Tibial artery (tissue), 4 donors: ENCODE measurements around the gene ERCC1.

Experiments
- DNase-seq, 2 donors: peaks; one replicate each; pipeline ENCODE4 v3.0.0-alpha.2; 2019
- H3K27ac ChIP-seq, 2 donors: fragments of 200-600 bp; sonication (generic) in 1 of 2; 1 replicate in 1 of 2; 2 replicates in 1 of 2; pipeline ENCODE4 v1.5.1; 2018 to 2019; ENCODE audit warnings: mild to moderate bottlenecking in 1 of 2
- H3K27me3 ChIP-seq, 2 donors: fragments of 200-600 bp; sonication (generic) in 1 of 2; one replicate each; pipeline versions ENCODE4 v1.5.1 to v1.6.0; 2016 to 2019
- H3K36me3 ChIP-seq, 3 donors: fragments of 200-600 bp; sonication (generic) in 2 of 3; one replicate each; pipeline ENCODE4 v1.5.1; 2016 to 2019; ENCODE audit warnings: mild to moderate bottlenecking in 2 of 3
- H3K4me1 ChIP-seq, 4 donors: fragments of 200-600 bp; sonication (generic) in 2 of 4; 1 replicate in 3 of 4; 2 replicates in 1 of 4; pipeline ENCODE4 v1.5.1; 2016 to 2019
- H3K4me3 ChIP-seq, 2 donors: fragments of 200-600 bp; sonication (generic) in 1 of 2; 1 replicate in 1 of 2; 2 replicates in 1 of 2; pipeline ENCODE4 v1.5.1; 2018 to 2019; ENCODE audit warnings: mild to moderate bottlenecking in 2 of 2
- H3K9me3 ChIP-seq, 3 donors: fragments of 200-600 bp; sonication (generic) in 1 of 3; one replicate each; pipeline ENCODE4 v1.5.1; 2016 to 2019
- intact Hi-C: fragments of 100-400 bp; cut with DNase I; formaldehyde crosslinking; loops from one replicate; pipeline ENCODE4 v1.15.0; 2023; ENCODE audit warnings: low total_unique reads
- TF ChIP-seq, protein P1 (sequence below), 2 experiments: fragments of 200-600 bp in 1 of 2; fragments of 450-650 bp in 1 of 2; IDR thresholded peaks; one replicate each; pipeline ENCODE4 v1.5.1; 2017 to 2019; ENCODE audit warnings: antibody characterized with exemption in 2 of 2, mild to moderate bottlenecking in 1 of 2, moderate library complexity in 1 of 2

Gene ERCC1

DNA sequence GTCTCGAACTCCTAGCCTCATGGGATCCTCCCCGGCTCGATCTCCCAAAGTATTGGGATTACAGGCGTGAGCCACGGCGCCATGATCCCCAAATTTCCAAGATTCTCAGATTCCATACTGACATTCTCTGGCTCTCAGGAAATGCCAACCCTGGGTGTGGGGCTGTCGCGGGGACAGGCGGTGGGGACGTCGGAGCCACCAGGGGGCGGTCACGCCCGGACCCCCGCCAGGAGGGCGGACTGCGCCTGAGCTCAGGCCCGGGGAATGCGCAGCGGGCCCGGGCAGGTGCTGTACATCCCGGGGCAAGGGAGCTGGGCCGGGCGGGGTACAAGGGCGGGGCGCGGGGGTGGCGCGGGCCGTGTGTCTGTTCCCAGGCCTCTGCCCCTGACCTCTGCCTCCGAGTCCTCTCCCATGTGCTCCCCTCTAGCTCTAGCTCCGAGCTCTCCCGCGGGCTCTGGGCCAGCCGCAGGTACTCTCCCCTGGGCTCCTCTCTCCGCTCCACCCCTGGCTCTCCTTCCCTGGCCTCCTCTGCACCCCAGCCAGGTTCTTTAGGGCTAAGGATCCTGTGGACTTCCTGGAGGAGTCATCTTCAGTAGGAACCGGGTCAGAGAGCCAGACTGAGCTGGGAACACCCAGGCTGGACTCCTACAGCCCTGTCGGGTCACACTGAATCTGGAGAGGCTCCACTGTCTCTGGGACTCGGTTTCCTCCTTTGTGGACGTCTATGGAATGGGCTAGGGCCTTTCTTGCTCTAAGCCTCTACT lies 21.2 kb downstream of the ERCC1 start:
- TF ChIP-seq, protein P1, sequence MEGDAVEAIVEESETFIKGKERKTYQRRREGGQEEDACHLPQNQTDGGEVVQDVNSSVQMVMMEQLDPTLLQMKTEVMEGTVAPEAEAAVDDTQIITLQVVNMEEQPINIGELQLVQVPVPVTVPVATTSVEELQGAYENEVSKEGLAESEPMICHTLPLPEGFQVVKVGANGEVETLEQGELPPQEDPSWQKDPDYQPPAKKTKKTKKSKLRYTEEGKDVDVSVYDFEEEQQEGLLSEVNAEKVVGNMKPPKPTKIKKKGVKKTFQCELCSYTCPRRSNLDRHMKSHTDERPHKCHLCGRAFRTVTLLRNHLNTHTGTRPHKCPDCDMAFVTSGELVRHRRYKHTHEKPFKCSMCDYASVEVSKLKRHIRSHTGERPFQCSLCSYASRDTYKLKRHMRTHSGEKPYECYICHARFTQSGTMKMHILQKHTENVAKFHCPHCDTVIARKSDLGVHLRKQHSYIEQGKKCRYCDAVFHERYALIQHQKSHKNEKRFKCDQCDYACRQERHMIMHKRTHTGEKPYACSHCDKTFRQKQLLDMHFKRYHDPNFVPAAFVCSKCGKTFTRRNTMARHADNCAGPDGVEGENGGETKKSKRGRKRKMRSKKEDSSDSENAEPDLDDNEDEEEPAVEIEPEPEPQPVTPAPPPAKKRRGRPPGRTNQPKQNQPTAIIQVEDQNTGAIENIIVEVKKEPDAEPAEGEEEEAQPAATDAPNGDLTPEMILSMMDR (IDR thresholded peaks at IDR 0.05) = peak in 1 of 2 experiments; percentile 40
- intact Hi-C loops = no loop called here
- Histone ChIP-seq H3K27ac (peak overlapping the region in 1 of 2 donors; percentile 1), H3K4me1 (peaks cover 0 to 56% (median 42%) of the 10 kb centered on the region in 4 donors), H3K4me3 (peak overlapping the region; percentile 6 to 27), H3K9me3 (no peaks in the 10 kb centered on the region), H3K27me3 (no peaks in the 10 kb centered on the region), H3K36me3 (no peaks in the 10 kb centered on the region)
- no peak for DNase-seq

DNA sequence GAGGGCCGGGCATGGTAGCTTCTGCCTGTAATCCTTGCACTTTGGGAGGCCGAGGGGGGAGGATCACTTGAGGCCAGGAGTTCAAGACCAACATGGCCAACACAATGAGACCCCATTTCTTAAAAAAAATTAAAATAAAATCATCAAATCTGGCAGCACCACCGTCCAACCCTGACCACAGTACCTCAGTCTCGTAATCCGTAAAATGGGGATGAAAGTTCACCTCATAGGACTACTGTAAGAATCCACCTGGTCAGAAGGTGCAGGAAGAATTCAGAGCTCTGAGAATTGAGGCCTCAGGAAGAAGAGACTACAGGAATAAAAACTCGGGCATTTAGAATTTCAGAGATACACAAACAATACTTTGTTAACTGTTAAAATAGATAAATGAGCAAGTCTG lies 21.9 kb downstream of the ERCC1 start:
- H3K36me3 ChIP-seq = peaks cover 0 to 4% (median under 1%) of the 10 kb centered on the region in 3 donors
- intact Hi-C loops = no loop called here
- H3K4me1 ChIP-seq = peaks cover 0 to 50% (median 35%) of the 10 kb centered on the region in 4 donors
- H3K9me3 ChIP-seq = no peaks in the 10 kb centered on the region
- no peaks in the 10 kb centered on the region for H3K27me3 ChIP-seq
- no peak overlapping the region for H3K4me3 ChIP-seq
- TF ChIP-seq, protein P1 (IDR thresholded peaks at IDR 0.05) = no peak
- no peak for DNase-seq
- H3K27ac ChIP-seq = no peak overlapping the region

DNA sequence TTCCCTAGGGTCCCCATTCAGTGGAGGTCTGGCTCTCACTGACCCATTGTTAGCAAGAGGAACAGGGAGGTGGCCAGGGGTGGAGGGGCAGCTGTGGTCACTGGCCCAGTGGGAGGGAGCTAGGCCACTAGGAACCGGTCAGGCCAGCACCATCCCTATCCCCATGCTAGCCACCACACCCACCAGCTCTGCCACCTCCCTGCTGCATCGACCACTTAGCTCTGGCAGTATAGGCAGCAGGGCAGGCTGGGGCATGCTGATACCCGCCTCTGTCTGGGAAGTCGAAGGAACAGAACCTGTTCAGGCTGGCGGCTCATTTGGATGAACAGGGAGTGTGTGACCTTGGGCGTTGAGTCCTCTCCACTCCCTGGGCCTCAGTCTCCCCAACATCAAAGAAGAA lies 23.5 kb downstream of the ERCC1 start:
- no peaks in the 10 kb centered on the region for H3K9me3 ChIP-seq
- H3K36me3 ChIP-seq = peaks cover 0 to 20% (median 17%) of the 10 kb centered on the region in 3 donors

DNA sequence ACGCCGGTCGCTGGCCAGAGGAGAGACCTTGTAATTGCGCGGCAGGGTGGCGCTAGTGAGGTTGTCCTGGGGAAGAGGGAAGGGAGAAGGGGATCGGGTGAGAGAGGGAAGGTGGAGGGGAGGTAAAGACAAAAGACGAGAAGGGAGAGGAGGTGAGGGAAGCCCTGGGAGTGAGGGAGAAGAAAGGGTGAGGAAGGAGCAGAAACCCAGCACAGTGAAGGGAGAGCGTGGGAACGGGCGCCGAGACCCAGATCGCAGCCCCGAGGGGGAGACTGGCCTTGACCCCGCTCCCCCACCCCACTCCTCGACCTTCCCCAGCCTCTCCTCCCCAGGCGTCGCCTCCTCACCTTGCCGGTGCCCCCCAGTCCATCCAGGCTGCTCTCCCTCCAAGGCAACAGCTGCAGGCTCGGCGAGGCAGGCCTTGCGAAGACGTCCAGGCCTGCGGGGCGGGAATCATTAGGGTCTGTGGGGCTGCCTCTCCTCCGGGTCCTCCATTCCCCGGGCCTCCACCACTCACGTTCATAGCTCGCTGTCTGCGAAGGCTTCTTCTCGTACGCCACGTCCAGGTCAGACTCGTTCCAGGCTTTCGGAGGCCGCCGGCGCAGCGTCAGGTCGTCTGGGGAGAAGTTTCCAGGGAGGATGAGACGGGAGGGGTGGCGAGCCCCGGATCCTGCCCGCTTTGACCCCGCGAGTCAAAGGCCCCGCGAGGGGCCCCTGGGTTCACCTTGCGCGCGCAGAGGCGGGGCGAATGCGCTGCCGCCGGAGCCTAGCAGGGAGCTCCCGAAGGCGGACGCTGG lies 27.7 kb downstream of the ERCC1 start:
- Histone ChIP-seq H3K27me3 (no peaks in the 10 kb centered on the region), H3K4me3 (no peak overlapping the region), H3K9me3 (no peaks in the 10 kb centered on the region), H3K36me3 (peaks cover 0 to 41% (median 36%) of the 10 kb centered on the region in 3 donors), H3K4me1 (peaks cover 0 to 15% (median 8%) of the 10 kb centered on the region in 4 donors), H3K27ac (no peak overlapping the region)
- intact Hi-C loops = no loop called here
- no peak for DNase-seq
- TF ChIP-seq, protein P1 (IDR thresholded peaks at IDR 0.05) = no peak

More for the DNA sequence above, 23.5 kb downstream of the ERCC1 start:
- intact Hi-C loops = no loop called here
- DNase-seq = no peak
- H3K27ac ChIP-seq = no peak overlapping the region
- TF ChIP-seq, protein P1 (IDR thresholded peaks at IDR 0.05) = no peak
- H3K27me3 ChIP-seq = no peaks in the 10 kb centered on the region
- H3K4me1 ChIP-seq = peaks cover 0 to 46% (median 32%) of the 10 kb centered on the region in 4 donors
- no peak overlapping the region for H3K4me3 ChIP-seq

DNA sequence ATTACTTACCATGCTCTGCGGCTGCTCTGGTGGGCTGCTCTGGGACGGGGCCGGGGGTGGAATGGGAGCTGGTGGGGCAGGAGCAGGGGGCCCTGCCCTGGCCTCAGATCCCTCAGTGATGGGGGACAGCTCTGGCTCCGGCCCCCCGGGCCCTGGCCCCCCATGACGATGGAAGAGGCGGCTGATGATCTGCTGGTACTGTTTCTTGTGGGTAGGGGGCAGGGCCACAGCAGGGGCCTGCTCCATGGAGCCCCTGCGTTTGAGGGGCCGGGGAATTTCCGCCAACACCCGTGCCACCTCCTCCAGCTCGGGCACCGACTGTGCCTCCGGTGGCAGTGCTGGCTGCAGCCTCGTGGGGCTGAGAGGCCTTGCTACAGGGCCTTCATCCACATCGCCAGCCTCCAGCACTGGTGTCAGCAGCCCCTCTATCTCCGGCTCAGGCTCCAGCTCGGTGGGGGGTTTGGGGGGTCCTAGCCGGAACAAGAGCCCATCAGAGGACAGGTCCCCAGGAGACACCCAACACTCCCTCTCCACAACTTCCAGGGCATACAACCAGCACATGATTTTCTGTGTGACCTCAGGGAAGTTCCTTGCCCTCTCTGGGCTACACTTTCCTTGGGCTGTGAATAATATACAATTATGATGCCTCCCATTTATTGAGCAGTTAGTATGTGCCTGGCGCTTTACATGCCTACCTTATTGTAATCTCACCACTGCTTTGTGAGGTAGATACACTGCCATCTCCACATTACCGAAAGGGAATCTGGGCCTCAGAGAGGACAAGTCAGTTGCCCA lies 31.6 kb downstream of the ERCC1 start:
- intact Hi-C loops = no loop called here
- no peaks in the 10 kb centered on the region for H3K4me1 ChIP-seq
- H3K9me3 ChIP-seq = no peaks in the 10 kb centered on the region
- no peak overlapping the region for H3K27ac ChIP-seq
- H3K27me3 ChIP-seq = no peaks in the 10 kb centered on the region
- DNase-seq = no peak
- peaks cover 0 to 43% (median 36%) of the 10 kb centered on the region in 3 donors for H3K36me3 ChIP-seq
- TF ChIP-seq, protein P1 (IDR thresholded peaks at IDR 0.05) = no peak
- no peak overlapping the region for H3K4me3 ChIP-seq
